ENCODE measurements around the gene BNC2.
A peak's percentile ranks its signal among the peaks of the same experiment; 100 is the strongest.

BNC2 gene

GRCh38 chr9:16726718-16727451 lies 143.6 kb downstream of the BNC2 start:
- Histone ChIP-seq H3K27me3 (replicated peaks; ENCODE audit: control insufficient read depth, insufficient read depth, low read length) (no peaks in the 10 kb centered on the region), H3K9me3 (ENCODE audit: control insufficient read depth, low read length) (no peaks in the 10 kb centered on the region), H3K4me1 (ENCODE audit: control insufficient read depth, insufficient read depth, low read length) (peaks cover 52% of the 10 kb centered on the region), H3K36me3 (ENCODE audit: control insufficient read depth, insufficient read depth, low read length, severe bottlenecking) (no peaks in the 10 kb centered on the region), H3K9ac (ENCODE audit: low read length) (peak overlapping the region; percentile 98), H3K4me3 (ENCODE audit: low read length) (peak overlapping the region; percentile 94)
- peak; percentile 90 for DNase-seq (ENCODE audit: low read depth)

- peak; percentile 56 for DNase-seq (ENCODE audit: low read depth)
- no peaks in the 10 kb centered on the region for H3K27me3 ChIP-seq (replicated peaks; ENCODE audit: control insufficient read depth, insufficient read depth, low read length)
- no peaks in the 10 kb centered on the region for H3K36me3 ChIP-seq (ENCODE audit: control insufficient read depth, insufficient read depth, low read length, severe bottlenecking)
- H3K4me1 ChIP-seq (ENCODE audit: control insufficient read depth, insufficient read depth, low read length), result peaks cover 58% of the 10 kb centered on the region
- H3K9ac ChIP-seq (ENCODE audit: low read length), result peak overlapping the region; percentile 98
- no peaks in the 10 kb centered on the region for H3K9me3 ChIP-seq (ENCODE audit: control insufficient read depth, low read length)
- H3K4me3 ChIP-seq (ENCODE audit: low read length), result peak overlapping the region; percentile 94
Observed at GRCh38 chr9:16726029-16726428, 144.4 kb downstream of the BNC2 start.

- Histone ChIP-seq H3K4me1 (ENCODE audit: control insufficient read depth, insufficient read depth, low read length) (peaks cover 67% of the 10 kb centered on the region), H3K9ac (ENCODE audit: low read length) (no peak overlapping the region), H3K4me3 (ENCODE audit: low read length) (no peak overlapping the region), H3K36me3 (ENCODE audit: control insufficient read depth, insufficient read depth, low read length, severe bottlenecking) (no peaks in the 10 kb centered on the region), H3K9me3 (ENCODE audit: control insufficient read depth, low read length) (no peaks in the 10 kb centered on the region), H3K27me3 (replicated peaks; ENCODE audit: control insufficient read depth, insufficient read depth, low read length) (no peaks in the 10 kb centered on the region)
- no peak for DNase-seq (ENCODE audit: low read depth)
Observed at GRCh38 chr9:16725066-16725465, 145.4 kb downstream of the BNC2 start.

GRCh38 chr9:16721972-16722371 lies 148.5 kb downstream of the BNC2 start:
- no peak for DNase-seq (ENCODE audit: low read depth)
- Histone ChIP-seq H3K4me1 (ENCODE audit: control insufficient read depth, insufficient read depth, low read length) (peaks cover 75% of the 10 kb centered on the region), H3K27me3 (replicated peaks; ENCODE audit: control insufficient read depth, insufficient read depth, low read length) (no peaks in the 10 kb centered on the region), H3K9me3 (ENCODE audit: control insufficient read depth, low read length) (no peaks in the 10 kb centered on the region), H3K4me3 (ENCODE audit: low read length) (peak overlapping the region; percentile 74), H3K36me3 (ENCODE audit: control insufficient read depth, insufficient read depth, low read length, severe bottlenecking) (no peaks in the 10 kb centered on the region), H3K9ac (ENCODE audit: low read length) (peak overlapping the region; percentile 74)

GRCh38 chr9:16720386-16720785 lies 150.1 kb downstream of the BNC2 start:
- no peak for DNase-seq (ENCODE audit: low read depth)
- no peaks in the 10 kb centered on the region for H3K27me3 ChIP-seq (replicated peaks; ENCODE audit: control insufficient read depth, insufficient read depth, low read length)
- H3K4me3 ChIP-seq (ENCODE audit: low read length), result peak overlapping the region; percentile 54
- peaks cover 77% of the 10 kb centered on the region for H3K4me1 ChIP-seq (ENCODE audit: control insufficient read depth, insufficient read depth, low read length)
- H3K9me3 ChIP-seq (ENCODE audit: control insufficient read depth, low read length), result no peaks in the 10 kb centered on the region
- H3K36me3 ChIP-seq (ENCODE audit: control insufficient read depth, insufficient read depth, low read length, severe bottlenecking), result no peaks in the 10 kb centered on the region
- peak overlapping the region; percentile 74 for H3K9ac ChIP-seq (ENCODE audit: low read length)

- no peaks in the 10 kb centered on the region for H3K9me3 ChIP-seq (ENCODE audit: control insufficient read depth, low read length)
- DNase-seq (ENCODE audit: low read depth), result no peak
Observed at GRCh38 chr9:16719921-16720320, 150.5 kb downstream of the BNC2 start.

GRCh38 chr9:16718952-16719351 lies 151.5 kb downstream of the BNC2 start:
- Histone ChIP-seq H3K9ac (ENCODE audit: low read length) (peak overlapping the region; percentile 2), H3K27me3 (replicated peaks; ENCODE audit: control insufficient read depth, insufficient read depth, low read length) (no peaks in the 10 kb centered on the region), H3K4me1 (ENCODE audit: control insufficient read depth, insufficient read depth, low read length) (peaks cover 78% of the 10 kb centered on the region), H3K36me3 (ENCODE audit: control insufficient read depth, insufficient read depth, low read length, severe bottlenecking) (no peaks in the 10 kb centered on the region), H3K9me3 (ENCODE audit: control insufficient read depth, low read length) (no peaks in the 10 kb centered on the region), H3K4me3 (ENCODE audit: low read length) (peak overlapping the region; percentile 9)
- DNase-seq (ENCODE audit: low read depth), result no peak

More at GRCh38 chr9:16719921-16720320, 150.5 kb downstream of the BNC2 start:
- H3K4me3 ChIP-seq (ENCODE audit: low read length), result peak overlapping the region; percentile 54
- H3K9ac ChIP-seq (ENCODE audit: low read length), result peak overlapping the region; percentile 74
- no peaks in the 10 kb centered on the region for H3K36me3 ChIP-seq (ENCODE audit: control insufficient read depth, insufficient read depth, low read length, severe bottlenecking)
- no peaks in the 10 kb centered on the region for H3K27me3 ChIP-seq (replicated peaks; ENCODE audit: control insufficient read depth, insufficient read depth, low read length)
- H3K4me1 ChIP-seq (ENCODE audit: control insufficient read depth, insufficient read depth, low read length), result peaks cover 80% of the 10 kb centered on the region

- DNase-seq (ENCODE audit: low read depth), result no peak
- peak overlapping the region; percentile 46 for H3K4me3 ChIP-seq (ENCODE audit: low read length)
- no peak overlapping the region for H3K9ac ChIP-seq (ENCODE audit: low read length)
- no peaks in the 10 kb centered on the region for H3K9me3 ChIP-seq (ENCODE audit: control insufficient read depth, low read length)
- no peaks in the 10 kb centered on the region for H3K36me3 ChIP-seq (ENCODE audit: control insufficient read depth, insufficient read depth, low read length, severe bottlenecking)
- no peaks in the 10 kb centered on the region for H3K27me3 ChIP-seq (replicated peaks; ENCODE audit: control insufficient read depth, insufficient read depth, low read length)
- peaks cover 73% of the 10 kb centered on the region for H3K4me1 ChIP-seq (ENCODE audit: control insufficient read depth, insufficient read depth, low read length)
Observed at GRCh38 chr9:16718296-16718695, 152.2 kb downstream of the BNC2 start.

- Histone ChIP-seq H3K4me1 (ENCODE audit: control insufficient read depth, insufficient read depth, low read length) (peaks cover 60% of the 10 kb centered on the region), H3K4me3 (ENCODE audit: low read length) (no peak overlapping the region), H3K27me3 (replicated peaks; ENCODE audit: control insufficient read depth, insufficient read depth, low read length) (no peaks in the 10 kb centered on the region), H3K9me3 (ENCODE audit: control insufficient read depth, low read length) (no peaks in the 10 kb centered on the region), H3K9ac (ENCODE audit: low read length) (no peak overlapping the region), H3K36me3 (ENCODE audit: control insufficient read depth, insufficient read depth, low read length, severe bottlenecking) (no peaks in the 10 kb centered on the region)
- DNase-seq (ENCODE audit: low read depth), result no peak
Observed at GRCh38 chr9:16716601-16717000, 153.9 kb downstream of the BNC2 start.

- peak overlapping the region; percentile 21 for H3K9ac ChIP-seq (ENCODE audit: low read length)
- no peak overlapping the region for H3K4me3 ChIP-seq (ENCODE audit: low read length)
- H3K4me1 ChIP-seq (ENCODE audit: control insufficient read depth, insufficient read depth, low read length), result peaks cover 48% of the 10 kb centered on the region
- DNase-seq (ENCODE audit: low read depth), result peak; percentile 59
- H3K9me3 ChIP-seq (ENCODE audit: control insufficient read depth, low read length), result no peaks in the 10 kb centered on the region
- no peaks in the 10 kb centered on the region for H3K27me3 ChIP-seq (replicated peaks; ENCODE audit: control insufficient read depth, insufficient read depth, low read length)
- no peaks in the 10 kb centered on the region for H3K36me3 ChIP-seq (ENCODE audit: control insufficient read depth, insufficient read depth, low read length, severe bottlenecking)
Observed at GRCh38 chr9:16715404-16715803, 155.1 kb downstream of the BNC2 start.

- Histone ChIP-seq H3K9ac (ENCODE audit: low read length) (no peak overlapping the region), H3K36me3 (ENCODE audit: control insufficient read depth, insufficient read depth, low read length, severe bottlenecking) (no peaks in the 10 kb centered on the region), H3K4me1 (ENCODE audit: control insufficient read depth, insufficient read depth, low read length) (peaks cover 37% of the 10 kb centered on the region), H3K9me3 (ENCODE audit: control insufficient read depth, low read length) (no peaks in the 10 kb centered on the region), H3K27me3 (replicated peaks; ENCODE audit: control insufficient read depth, insufficient read depth, low read length) (no peaks in the 10 kb centered on the region), H3K4me3 (ENCODE audit: low read length) (no peak overlapping the region)
- no peak for DNase-seq (ENCODE audit: low read depth)
Observed at GRCh38 chr9:16712787-16713186, 157.7 kb downstream of the BNC2 start.

GRCh38 chr9:16710888-16711287 lies 159.6 kb downstream of the BNC2 start:
- H3K9me3 ChIP-seq (ENCODE audit: control insufficient read depth, low read length), result no peaks in the 10 kb centered on the region
- DNase-seq (ENCODE audit: low read depth), result no peak
- peaks cover 32% of the 10 kb centered on the region for H3K4me1 ChIP-seq (ENCODE audit: control insufficient read depth, insufficient read depth, low read length)
- H3K36me3 ChIP-seq (ENCODE audit: control insufficient read depth, insufficient read depth, low read length, severe bottlenecking), result no peaks in the 10 kb centered on the region
- no peak overlapping the region for H3K4me3 ChIP-seq (ENCODE audit: low read length)
- no peak overlapping the region for H3K9ac ChIP-seq (ENCODE audit: low read length)
- H3K27me3 ChIP-seq (replicated peaks; ENCODE audit: control insufficient read depth, insufficient read depth, low read length), result no peaks in the 10 kb centered on the region

All from adipocyte (in vitro differentiated cells).